ENCODE data around the gene PALLD.
"Not testable (repeated sequence)": the region's sequence is repeated elsewhere in the genome, so short reads cannot be mapped to it uniquely, and the experiment has no call there.

The PALLD gene

DNA sequence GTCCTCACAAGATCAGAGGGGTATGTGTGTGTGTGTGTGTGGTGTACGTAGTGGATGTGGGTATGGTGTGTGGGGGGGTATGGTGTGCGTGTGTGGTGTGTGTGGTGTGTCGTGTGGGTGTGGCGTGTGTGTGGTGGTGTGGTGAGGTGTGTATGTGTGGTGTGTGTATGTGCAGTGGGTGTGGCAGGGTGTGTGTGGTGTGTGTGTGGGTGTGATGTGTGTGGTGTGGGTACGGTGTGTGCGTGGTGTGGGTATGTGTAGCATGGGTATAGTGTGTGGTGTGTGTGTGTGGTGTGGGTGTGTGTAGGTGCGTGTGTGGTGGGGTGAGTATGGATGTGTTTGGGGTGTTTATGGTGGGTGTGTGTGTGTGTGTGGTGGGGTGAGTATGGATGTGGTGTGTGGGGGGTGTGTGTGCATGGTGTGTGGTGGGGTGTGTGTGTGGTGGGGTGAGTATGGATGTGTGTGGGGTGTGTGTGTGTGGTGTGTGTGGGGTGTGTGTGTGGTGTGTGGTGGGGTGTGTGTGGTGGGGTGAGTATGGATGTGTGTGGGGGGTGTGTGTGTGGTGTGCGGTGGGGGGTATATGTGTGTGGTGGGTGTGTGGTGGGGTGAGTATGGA lies 182.0 kb downstream of the PALLD start:
- in situ Hi-C loops (cut with MboI; ENCODE audit: low pct_unique_long_range_greater_than_20kb, low sequenced_read_pairs): no loop called here
- no peak for DNase-seq

DNA sequence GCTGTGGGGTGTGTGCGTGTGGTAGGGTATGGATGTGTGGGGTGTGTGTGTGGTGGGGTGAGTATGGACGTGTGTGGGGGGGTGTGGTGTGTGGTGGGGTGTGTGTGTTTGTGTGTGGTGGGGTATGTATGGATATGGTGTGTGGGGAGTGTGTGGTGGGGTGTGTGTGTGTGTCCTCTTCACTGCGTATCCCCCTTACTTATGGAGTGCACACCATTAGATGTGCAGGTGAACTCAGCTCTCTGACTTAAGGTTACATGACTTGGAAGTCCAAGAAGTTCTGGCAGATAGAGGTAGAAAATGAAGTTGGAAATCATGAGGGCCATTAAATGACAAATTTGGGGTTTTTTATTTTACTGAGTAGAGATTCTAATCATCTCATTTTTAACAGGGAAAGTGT lies 182.5 kb downstream of the PALLD start:
- in situ Hi-C loops (cut with MboI; ENCODE audit: low pct_unique_long_range_greater_than_20kb, low sequenced_read_pairs): no loop called here
- DNase-seq: no peak

DNA sequence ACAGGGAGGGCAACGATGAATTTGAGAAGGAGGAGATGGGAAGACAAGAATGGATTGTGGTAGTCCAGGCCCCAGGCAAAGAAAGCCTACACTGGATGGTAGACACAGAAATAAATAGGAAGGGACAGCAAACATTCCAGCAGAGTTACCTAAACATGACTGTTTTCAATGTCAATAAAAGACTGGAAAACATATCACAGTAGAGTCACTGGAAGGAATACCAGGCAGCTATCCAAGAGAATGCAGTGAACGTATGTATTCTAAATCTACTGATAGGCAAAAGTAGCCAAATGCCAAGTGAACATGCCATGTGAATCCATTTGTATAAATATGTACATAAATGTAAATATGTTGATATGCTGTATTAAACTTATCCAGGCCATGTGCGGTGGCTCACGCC lies 183.0 kb downstream of the PALLD start:
- in situ Hi-C loops (cut with MboI; ENCODE audit: low pct_unique_long_range_greater_than_20kb, low sequenced_read_pairs): no loop called here
- no peak for DNase-seq

DNA sequence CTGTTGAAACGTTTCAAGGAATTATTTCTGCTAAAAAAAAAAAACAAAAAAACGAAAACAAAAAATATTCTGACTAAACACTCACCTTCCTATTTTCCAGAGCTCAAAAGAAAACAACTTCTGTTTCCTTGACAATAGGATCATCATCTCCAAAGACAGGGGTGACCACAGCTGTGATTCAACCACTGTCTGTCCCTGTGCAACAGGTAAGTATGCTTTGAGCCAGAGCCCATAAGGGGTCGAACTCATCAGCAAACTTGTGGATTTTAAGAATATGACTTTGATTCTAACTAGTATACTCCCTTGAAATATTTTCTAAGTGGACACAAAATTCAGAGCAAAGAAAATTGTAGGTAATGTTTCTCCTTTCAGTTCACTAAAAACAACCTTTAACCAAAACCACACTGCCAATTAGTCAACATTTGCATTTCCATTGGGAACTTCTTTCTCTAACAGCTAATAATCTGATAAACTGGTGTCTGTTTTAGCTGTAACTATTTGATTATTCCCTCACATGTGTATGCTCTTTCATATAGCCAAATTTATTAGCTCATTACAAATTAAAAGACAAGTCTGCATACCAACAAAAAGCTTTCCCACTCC lies 186.1 kb downstream of the PALLD start:
- in situ Hi-C loops (cut with MboI; ENCODE audit: low pct_unique_long_range_greater_than_20kb, low sequenced_read_pairs): no loop called here
- no peak for DNase-seq

DNA sequence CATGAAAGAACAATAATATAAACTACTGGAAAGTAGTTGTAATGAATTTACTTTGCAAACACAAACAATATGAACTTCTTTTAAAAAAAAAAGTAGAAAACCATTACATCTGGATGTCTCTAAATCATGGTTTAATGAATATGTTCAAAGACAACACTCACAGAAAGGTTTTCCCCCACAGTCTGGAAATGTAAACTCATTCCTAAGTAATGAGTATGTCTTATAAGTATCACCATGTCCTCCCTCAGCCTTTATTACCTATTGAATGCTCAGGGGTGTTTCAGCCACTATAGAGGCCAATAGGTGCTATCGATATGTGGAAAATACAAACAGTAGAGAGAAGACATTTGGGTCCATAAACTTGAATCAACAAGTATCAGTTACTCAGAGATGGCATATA lies 186.7 kb downstream of the PALLD start:
- in situ Hi-C loops (cut with MboI; ENCODE audit: low pct_unique_long_range_greater_than_20kb, low sequenced_read_pairs): no loop called here
- DNase-seq: no peak

DNA sequence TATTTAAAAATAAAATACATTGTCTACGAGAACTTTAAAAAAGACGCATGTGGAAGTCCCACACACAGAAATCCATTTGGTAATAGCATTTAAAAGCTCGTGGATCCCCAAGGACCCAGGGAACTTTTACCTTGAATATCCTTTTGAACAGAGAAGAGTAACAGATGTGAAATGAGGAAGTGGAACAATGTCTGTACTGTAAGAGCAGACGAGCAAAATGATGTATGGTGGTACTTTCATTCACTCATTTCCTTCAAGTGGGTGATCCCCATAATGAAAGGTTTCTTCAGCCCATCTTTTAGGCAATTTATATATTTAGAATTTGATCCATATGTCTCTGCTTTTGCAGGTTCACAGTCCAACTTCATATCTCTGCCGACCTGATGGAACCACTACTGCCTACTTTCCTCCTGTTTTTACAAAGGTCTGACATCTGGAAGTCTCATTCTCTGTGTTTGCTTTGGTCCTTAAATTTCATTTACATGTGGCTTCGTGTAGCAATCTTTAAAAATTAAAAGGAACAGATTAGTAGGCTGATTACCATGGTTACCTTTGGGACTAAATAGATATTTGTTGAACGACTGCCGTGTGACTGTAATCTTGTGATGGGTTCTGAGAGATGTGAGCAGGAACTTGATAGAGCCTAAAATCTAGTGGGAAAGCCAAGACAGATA lies 188.4 kb downstream of the PALLD start:
- in situ Hi-C loops (cut with MboI; ENCODE audit: low pct_unique_long_range_greater_than_20kb, low sequenced_read_pairs): no loop called here
- peak; percentile 3 for DNase-seq

DNA sequence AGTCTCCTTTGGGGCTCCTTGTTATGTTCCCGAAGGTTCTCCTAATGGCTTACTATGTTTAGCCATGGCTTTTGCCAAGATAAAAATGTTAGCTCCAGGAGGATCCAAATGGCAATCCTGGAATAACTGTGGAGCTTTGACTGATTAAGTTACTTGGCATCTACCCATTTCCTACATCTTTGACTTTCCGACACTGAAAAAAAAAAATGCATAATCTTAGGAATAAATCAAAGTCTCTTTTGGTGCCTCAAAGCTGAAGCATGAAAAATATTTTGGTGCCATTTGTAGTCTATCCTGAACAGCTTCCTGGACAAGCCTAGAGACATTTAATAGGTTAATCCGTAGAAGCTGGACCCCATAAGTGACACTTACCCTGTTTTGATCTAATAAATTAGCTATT lies 191.7 kb downstream of the PALLD start:
- in situ Hi-C loops (cut with MboI; ENCODE audit: low pct_unique_long_range_greater_than_20kb, low sequenced_read_pairs): no loop called here
- DNase-seq: no peak

DNA sequence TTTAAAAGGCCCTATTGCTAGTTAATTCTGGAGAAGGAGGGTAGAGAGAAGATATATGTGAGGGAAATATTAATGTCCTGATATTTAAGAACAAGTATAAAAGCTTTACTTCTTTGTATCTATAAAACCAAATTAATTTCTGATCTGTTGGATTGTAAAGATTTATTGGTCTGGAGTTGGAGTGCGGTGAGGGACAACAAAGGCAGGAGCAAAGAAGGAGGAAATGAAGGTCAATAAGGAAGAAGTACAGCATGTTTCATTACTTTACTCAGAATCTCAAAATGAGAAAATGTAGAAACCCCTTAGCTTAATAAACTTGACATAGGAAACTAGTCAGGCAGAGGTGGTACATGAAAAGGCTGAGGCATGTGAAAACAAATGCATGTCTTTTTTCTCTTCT lies 192.9 kb downstream of the PALLD start:
- in situ Hi-C loops (cut with MboI; ENCODE audit: low pct_unique_long_range_greater_than_20kb, low sequenced_read_pairs): no loop called here
- no peak for DNase-seq

DNA sequence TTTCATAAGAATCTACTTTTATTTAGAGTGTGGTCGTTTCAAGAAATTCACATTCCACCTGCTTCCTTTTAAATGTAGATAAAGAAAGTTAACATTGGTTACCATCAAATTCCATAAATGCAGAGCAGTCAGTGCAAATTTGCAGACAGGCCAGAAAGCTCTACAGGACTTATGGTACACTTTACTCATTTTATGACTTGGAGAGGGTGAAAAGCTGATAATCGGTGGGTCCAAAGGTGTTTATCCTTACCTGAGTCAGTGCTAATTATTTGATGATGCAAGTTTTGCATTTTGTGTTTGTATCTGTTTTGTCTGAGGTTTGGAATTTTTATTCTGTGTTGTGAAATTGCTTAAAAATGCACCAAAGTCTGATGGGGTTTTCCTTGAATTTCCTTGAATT lies 193.3 kb downstream of the PALLD start:
- in situ Hi-C loops (cut with MboI; ENCODE audit: low pct_unique_long_range_greater_than_20kb, low sequenced_read_pairs): no loop called here
- no peak for DNase-seq

DNA sequence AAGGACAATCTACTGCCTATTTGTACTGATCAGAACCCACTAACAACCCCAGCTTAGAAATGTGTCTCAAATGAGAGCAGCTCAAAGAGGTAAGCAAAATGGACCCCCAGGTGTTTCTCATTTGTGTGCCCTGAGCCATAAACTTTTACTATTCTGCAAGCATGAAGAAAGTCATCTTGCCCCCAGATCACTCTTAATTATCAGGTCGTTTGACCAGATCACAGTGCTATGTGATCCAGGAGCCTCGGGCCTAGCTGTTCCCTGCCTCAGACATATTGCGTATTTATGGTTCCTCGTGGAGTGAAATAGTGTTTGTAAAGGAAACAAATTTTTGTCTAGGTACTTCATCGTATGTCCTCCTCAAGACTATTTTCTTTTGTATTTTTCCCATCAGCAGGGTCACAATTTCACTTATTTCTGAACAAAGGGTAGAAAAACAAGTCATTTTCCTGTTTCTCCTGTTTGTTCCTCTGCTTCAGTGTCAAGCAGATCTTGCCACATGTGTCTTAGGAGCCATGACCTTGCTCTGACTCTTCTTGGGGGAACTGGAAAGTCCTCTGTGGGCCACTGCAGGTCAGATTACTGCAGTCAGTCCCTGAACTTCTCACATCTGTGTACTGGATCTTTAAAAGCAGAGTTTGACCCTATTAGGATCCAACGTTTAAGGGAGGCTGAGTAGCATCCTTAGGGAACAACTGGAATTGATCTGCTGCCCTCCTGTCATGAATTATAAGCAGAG lies 194.9 kb downstream of the PALLD start:
- in situ Hi-C loops (cut with MboI; ENCODE audit: low pct_unique_long_range_greater_than_20kb, low sequenced_read_pairs): no loop called here
- no peak for DNase-seq

DNA sequence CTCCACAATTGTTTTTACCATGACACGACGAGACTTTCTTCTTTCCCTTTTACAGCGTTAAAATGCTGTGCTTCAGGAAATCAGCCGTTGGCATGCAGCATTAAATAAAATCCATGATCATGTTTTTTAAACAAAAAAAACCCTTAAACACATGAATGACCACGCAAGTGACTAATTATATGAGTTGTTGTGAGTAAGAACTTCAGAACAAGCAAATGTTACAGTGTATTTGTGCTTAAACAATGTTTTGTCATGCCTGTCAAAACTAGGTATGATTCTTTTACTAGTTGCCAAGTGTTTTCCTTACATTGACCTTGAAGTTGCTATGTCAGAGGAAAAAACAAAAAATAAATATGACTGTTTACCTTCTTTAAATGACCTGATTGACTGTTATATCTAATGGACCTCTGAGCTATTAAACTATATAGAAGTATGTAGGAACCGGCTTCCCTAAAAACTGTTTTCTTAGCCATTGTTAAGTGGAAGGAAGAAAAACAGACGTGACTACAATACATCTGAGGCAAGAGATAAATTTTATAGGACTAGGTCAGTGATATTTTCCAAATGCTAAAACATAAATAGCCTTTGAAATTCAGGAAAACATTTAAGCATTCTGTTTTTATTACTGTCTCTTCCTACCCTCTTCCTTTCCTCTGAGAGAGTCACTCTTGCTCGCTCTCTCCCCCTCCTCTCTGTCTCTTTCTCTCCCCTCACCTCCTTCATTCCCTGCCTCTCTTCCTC lies 197.1 kb downstream of the PALLD start:
- in situ Hi-C loops (cut with MboI; ENCODE audit: low pct_unique_long_range_greater_than_20kb, low sequenced_read_pairs): no loop called here

DNA sequence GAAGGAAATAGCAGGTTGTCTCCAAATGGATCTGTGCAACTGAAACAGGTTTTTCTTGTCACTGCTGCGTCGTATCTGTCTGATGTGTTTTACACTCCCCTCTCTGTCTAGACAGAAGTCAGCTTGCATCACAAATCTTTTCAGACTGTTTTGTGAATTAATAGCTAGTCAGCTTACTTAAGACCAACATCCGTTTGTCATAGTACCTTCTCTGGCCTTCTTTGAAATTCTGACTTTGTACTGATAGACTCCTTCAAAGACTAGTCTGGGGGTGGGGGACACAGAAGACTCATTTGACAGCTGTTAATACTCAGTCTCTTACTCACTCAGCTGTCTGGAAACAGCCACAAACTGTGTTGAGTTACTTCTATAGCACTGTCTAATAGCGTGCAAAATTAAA lies 197.8 kb downstream of the PALLD start:
- in situ Hi-C loops (cut with MboI; ENCODE audit: low pct_unique_long_range_greater_than_20kb, low sequenced_read_pairs): no loop called here
- no peak for DNase-seq

More for the DNA sequence above, 197.1 kb downstream of the PALLD start:
- no peak for DNase-seq

DNA sequence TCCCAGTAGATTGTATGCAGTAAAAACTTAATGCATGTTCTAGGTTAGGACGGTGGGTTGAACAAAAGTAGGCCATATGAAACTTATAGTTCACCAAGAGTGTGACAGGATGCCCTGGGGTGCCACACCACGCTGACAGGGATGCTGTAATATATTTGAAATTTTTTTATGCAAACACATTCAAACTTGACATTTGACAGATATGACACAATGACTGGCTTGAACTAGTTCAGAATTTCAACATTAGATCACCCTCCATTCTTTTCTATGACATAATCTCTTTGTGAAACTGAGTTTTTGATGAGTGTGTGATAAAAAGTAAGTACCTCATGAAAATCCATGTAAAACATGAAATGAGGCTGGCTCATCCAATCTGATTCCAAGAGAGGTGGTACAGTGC lies 198.4 kb downstream of the PALLD start:
- DNase-seq: no peak
- in situ Hi-C loops (cut with MboI; ENCODE audit: low pct_unique_long_range_greater_than_20kb, low sequenced_read_pairs): no loop called here

DNA sequence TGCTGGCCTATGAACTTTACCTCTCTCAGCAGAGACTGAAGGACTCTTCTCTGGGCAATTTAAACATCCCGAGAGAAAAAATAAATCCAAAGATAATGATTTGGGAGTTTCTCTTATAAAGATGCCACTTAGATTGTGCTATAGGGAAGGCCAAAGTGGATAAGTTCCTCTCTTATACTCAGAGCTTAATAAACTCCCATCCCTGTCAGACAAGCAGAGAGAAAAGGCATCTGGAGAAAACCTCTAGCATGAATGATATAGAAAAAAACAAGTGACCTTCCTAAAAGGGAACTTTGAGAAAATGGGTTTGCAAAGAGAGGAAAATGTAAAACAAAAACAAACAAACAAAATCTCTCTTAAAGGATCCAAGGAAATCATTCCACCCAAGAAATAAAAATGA lies 199.4 kb downstream of the PALLD start:
- in situ Hi-C loops (cut with MboI; ENCODE audit: low pct_unique_long_range_greater_than_20kb, low sequenced_read_pairs): no loop called here
- no peak for DNase-seq

DNA sequence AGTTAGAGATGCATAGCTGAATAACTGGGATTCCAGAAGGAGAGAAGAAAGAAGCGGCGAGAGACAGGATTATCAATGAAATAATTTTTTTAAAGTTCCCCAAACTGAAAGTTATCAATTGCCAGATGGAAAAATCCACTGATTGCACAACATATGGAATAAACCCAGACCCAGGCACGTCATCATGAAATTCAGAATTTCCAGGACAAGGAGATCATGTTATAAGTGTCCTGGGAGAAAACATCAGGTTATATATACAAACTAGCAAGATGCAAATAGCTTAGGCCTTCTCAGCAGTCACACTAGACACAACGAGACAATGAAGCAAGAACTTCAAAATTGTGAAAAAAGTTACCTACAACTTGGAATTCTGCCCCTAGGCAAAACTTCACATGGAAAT lies 200.0 kb downstream of the PALLD start:
- in situ Hi-C loops (cut with MboI; ENCODE audit: low pct_unique_long_range_greater_than_20kb, low sequenced_read_pairs): no loop called here
- DNase-seq: no peak

DNA sequence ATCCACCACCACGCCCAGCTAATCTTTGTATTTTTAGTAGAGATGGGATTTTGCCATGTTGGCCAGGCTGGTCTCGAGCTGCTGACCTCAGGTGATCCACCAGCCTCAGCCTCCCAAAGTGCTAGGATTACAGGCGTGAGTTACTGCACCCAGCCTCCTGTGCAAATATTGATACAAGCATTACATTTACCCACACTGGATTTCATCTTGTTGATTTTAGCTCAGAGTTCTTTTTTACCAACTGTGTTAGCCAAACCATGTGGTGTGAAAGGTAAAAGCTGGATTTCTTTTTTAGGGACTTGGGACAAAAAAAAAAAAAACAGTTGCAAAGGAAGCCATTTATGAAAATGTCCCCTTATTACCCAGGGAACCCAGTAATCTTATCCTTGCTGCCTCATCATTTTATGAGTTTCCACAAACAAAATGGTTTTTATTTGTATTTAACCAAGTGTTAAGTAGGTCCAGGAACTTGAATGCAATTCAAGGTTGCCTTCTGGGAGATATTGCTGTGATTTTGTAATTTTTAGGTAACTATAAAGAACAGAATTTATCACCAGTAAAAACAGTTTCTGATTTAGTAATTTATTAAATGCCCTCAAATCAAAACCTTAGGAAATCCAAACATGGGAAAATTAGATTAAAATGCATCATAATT lies 202.5 kb downstream of the PALLD start:
- DNase-seq: no peak
- in situ Hi-C loops (cut with MboI; ENCODE audit: low pct_unique_long_range_greater_than_20kb, low sequenced_read_pairs): no loop called here

DNA sequence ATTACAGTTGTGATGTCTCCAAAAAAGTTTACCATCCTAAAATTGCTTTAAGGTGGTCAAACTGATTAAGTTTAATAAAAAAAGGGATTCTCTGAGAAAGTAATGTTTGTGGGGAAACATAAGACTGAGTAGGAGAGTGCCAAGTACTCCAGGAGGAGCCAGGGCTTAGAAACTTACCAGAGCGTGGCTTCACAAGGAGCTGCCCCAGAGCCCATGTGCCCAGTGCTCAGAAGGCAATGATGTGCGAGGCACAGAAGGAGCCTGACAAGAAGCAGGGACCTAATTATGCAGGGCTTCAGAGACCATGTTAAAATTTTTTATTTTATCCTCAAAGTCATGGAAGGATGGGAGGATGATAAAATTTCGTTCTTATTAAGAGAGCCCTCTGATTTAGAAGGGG lies 204.2 kb downstream of the PALLD start:
- DNase-seq: no peak
- in situ Hi-C loops (cut with MboI; ENCODE audit: low pct_unique_long_range_greater_than_20kb, low sequenced_read_pairs): no loop called here

DNA sequence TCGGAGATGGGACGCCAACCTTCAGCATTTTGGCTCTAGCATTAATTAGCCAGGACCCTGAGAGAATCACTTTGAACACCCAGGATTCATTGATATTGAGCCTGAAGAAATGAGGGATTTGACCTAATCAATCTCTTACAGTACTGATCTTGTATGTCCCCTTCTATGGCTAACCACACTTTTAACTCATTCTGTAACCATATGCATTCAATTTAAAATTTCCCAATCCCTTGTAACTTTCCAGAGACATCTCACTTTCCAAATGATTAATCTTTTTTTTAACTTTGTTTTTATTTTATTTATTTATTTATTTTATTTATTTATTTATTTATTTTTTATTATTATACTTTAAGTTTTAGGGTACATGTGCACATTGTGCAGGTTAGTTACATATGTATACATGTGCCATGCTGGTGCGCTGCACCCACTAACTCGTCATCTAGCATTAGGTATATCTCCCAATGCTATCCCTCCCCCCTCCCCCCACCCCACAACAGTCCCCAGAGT lies 205.8 kb downstream of the PALLD start:
- DNase-seq; in situ Hi-C loops (cut with MboI; ENCODE audit: low pct_unique_long_range_greater_than_20kb, low sequenced_read_pairs): not testable (repeated sequence)

DNA sequence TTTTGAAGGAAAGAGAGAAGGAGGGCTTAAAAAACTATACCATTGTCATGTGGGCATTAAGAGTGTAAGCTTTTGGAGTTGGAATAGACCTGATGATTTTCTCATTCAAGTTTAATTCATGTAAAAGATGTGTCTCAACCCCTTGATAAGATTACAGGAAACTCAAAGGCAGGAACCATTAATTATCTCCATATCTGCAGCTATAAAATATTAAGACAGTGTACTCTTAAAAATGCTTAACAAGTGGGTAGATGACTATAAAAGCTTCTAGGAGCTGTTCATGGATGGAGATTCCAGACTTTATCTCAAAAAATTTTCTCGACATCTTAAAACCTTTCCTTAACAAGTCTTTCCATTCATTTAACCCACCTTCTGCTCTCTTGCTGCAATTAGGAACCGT lies 208.3 kb downstream of the PALLD start:
- in situ Hi-C loops (cut with MboI; ENCODE audit: low pct_unique_long_range_greater_than_20kb, low sequenced_read_pairs): no loop called here
- no peak for DNase-seq

Measured in KBM-7 (cell line).